ENCODE measurements around the gene GID4.

GID4 gene

DNA sequence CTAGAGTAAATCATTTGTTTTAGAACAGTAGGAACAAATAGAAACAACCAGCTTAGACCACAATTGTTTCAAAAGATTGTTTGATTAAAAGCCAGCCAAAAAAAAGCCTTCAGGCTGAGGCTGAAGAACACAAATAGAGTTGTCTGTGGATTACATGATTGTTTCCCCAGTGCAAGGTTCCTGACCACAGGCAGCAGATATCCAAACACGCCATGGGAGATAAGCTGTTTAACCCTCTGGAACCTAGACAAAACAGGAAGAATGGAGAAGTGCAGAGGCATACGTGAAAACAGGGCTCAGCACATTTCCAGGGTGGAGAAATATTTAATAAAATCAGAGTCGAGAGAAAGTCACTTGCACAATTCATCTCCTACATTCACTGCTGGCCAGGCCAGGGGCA is 21.2 kb upstream of the GID4 start:
- DNase-seq, result no peak

DNA sequence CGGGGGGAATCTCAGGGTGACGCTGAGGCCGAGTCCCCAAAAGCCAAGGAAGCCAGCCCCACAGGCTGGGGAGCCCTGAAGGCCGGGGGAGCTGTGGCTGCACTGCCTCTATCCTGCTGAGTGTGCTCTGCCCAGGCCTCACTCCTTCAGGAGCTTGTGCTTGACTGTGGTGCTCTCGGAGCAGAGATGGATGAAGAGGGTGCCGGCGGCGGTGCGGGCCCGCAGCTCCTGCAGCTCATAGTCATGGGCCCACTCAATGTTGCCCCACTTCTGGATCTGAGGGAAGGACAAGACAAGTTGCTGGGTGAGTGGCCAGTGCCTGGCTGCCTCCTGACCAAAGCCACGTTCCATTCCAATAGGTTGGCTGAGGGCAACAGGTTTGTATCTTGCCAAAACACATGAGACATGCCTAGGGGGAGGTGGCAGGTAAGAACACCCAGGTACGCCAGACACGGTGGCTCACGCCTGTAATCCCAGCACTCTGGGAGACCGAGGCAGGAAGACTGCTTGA is 20.7 kb upstream of the GID4 start:
- DNase-seq, result no peak

DNA sequence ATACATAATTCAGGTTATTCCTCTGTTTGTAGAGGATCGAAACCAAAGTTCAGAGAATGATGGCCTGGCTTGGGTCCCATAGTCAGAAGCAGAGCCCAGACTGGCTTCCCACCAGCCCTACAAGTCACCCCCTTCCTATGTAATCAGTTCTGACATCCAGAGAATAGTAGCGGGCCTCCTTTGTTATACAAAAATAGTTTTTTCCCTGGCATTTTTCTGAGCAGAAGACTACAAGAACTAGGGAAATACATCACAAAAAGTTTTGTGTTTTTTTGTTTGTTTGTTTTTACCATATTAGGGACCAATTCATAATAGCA is 19.4 kb upstream of the GID4 start:
- DNase-seq, result no peak

DNA sequence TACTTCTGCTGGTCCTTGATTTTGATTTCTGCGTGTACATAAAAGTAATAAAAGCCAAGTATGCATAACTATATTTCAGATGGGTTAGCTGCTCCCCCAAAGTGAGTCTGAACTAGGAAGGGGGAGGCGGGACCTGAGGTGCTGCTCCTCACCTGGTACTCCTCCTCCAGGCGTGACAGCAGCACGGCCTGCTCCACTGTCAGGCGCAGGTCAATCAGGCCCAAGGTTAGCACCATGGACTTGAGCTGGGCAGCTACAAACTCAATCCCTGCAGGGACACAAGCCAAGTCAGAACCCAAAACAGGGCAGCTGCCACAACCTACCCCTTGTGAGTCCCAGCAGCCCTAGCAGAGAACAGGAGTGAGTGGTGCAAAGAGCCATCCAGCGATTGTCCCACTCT is 18.2 kb upstream of the GID4 start:
- no peak for DNase-seq

DNA sequence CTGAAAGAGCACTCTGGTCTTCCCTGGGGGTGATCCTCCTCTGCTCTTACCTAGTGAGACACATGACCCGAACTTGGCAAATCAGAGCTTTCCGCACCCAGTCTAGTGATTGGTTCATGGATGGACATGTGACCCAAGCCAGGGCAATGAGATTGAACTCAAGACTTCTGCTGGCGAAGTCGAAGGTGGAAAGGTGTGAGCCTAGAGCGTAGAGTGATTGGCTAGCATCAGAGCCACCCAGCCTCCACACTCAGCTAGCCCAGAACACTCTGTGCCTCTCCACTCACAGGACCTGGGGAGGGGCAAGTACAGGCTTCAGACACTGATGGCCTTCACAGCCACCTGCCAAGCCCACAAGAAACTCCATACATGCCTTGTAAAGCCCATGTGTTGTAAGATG is 17.8 kb upstream of the GID4 start:
- no peak for DNase-seq

DNA sequence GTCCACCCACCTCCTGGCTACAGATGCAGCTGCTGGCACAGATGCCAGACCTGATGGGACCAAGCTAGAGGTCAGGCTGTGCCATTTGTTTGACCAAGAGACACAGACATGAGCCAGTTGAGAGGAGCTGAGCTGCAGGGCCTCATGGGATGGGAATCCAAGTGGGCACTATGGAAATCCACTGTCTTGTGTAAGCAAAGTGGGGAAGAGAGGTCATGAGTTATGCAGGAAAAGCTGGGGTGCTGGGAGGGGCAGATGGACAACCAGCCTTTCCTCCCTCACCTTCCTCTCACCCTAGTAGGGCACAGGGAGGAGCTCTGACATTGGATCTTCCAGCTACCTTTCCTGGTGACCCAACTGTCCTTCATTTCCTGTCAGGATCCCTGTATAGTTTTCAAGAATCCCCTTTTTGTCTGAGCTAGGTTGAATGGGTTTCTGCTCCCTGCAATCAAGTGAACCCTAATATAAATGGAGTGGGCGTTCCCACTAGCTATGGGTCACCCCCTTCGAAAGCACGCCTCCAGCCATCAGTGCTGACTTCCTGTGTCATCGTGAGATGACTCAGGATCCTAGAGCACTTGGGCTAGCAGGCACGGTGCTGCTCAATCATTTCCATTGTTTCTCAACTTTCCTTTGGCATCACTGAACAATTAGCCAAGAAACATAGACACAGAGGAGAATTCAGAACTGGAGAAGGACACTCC is 13.8 kb upstream of the GID4 start:
- DNase-seq, result no peak

DNA sequence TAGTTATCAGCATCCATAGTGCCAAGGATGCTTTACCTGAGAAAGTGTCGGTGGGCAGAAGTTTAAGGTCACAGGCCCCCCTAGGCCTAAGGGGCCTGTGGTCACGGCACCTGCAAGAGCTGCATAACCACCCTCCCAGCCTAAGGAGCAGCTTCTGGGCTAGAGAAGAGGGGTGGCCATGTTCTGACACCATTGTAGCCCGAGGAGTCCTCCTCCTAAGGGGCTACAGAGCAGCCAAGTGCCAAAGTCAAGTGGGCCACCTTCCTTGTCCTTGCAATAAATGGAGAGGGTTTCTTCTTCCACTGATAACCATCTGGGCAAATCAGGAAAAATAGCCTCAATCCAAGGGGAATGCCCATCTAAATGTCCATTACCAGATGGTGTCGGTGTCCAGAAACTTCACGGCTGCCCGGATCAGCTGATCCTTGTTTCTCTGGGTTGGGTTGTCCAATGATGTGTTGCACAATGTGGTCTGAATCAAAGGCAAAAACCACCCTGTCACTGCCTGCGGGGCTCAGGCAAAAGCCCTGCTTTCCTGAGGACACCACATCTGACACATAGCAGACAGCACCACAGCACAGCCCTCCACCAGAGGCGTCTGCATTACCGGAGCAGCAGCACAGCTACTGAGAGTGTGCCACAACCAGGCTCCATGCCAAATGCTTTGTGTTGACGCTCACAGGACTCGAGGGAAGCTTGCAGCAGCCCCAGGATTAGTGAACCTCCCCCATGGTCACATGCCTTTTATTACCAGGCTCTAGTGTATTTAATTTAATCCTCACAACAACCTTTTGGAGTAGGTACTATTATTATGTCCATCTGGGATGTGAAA is 13.0 kb upstream of the GID4 start:
- DNase-seq, result peak; percentile 92 to 96

DNA sequence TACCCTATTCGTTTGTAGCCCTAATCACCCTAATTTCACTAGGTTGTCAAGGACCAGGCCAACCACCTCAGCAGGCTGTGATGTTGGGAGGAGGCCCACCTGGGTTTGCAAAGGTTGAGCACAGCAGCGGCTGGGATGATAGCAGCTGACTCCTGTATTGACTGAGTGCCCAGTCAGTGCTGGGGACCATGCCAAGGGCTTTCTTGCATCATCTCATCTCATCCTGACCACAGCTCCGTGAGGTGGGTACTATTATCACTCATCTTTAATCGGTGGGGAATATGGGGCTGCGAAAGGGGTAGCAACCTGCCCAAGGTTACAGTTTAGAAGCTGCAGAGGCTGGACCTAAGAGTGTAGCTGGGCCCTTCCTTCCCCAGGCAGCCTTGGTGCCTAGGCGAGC is 11.9 kb upstream of the GID4 start:
- peak; percentile 75 to 85 for DNase-seq

DNA sequence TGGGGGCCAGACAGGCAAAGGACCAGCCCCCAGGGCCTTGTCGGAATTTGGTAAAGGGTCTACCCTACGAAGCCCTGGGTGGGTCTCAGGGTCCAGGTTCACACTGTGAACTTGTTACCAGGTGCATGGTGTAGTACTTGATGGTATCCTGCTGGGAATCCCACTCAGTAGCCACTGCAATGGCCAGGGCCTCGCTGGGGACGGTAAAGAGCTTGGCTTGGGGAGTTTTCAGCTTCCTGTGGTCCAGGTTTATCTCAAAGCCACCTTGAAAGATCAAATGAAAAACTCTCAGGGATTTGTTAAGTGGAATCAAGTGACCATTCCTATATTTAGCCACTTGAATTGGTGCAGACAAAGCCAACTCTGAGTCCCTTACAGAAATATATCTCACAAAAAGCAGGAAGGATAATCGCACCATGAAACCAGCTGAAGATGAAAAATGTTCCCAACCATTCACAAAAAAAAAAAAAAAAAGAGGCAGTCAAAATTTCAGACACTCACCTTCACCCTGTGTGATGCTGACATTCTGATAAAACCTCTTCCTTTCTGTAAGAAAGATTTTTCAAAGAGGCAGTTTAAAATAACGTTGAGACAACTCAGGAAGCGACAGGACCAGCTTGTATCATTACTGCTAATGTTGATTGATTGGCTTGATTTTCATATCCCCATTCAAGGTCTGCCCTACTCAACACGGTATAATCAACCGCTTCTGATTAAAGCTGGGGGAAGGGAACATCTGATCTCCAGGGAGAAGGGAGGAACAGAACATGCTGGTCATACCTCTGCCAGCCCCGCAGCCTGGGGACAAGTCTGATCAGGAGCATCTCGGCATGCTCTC is 10.9 kb upstream of the GID4 start:
- DNase-seq, result peak; percentile 65 to 78

DNA sequence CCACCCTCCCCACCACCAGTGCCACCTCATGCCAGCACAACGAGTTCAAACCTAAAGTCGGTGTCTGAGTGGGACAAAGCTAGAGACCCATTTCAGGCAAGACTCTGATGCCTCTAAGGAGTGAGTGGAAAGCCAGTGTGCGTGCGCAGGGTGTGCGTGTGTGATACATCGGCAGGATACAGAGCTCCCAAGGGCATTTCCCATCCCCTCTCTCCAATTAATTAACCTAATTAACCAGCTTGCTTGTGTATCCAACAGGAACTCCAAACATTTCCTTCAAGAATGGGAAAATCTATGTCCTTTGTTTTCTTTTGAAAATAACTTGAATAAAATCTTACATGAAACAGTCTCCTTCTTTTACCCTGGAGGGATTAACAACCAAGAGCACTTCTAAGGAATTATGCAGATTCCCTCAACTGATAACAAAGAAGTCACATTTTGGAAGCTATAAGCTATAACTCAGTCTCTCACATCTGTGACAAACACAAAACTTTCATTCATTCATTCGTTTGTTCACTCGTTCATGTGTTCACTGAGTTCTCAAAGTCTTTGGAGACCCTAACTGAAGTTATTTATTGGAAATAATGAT is 10.2 kb upstream of the GID4 start:
- DNase-seq, result peak in 1 of 2 experiments; percentile 68

DNA sequence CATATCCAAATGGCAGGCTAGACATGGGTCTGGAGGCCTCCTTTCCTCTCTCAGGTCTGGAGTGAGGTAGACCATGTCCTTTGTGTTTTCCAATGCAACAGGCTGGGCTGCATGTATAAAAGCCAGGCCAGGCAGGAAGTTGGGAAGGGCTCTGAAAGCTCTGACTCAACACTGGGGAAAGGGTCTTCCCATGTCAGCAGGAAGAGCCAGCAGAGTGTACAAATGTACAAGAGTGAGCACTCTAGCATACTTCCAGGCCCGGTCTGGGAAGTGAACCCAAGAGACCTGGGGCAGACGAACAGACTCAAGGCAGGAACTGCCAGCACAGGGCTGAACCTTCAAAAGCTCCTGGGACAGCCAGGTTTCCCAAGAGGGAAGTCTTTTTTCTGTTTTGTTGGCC is 7.3 kb upstream of the GID4 start:
- DNase-seq, result no peak

DNA sequence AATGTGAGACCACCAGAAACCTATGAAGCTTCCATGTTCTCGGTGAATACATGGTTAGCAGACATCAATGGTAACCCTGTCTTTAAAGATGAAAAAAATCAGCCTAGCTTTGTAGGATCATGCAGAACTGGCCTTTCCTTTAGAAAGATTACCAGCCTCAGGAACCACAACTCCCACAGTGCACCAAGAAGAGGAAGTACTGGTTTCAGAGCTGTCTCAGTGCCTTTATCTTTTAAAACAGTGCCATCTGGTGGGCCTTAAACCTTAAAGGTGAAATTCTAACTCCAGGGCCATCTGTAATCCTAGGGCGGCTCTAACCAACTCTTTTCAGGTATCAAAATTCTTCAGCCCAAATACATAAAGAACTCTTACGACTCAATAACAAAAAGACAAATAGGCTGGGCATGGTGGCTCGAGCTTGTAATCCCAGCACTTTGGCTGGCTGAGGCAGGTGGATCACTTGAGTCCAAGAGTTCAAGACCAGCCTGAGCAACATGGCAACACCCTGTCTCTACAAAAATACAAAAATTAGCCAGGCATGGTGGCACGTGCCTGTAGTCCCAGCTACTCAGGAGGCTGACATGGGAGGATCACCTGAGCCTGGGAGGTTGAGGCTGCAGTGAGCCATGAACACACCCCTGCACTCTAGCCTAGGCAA is 5.6 kb upstream of the GID4 start:
- peak; percentile 92 to 96 for DNase-seq

DNA sequence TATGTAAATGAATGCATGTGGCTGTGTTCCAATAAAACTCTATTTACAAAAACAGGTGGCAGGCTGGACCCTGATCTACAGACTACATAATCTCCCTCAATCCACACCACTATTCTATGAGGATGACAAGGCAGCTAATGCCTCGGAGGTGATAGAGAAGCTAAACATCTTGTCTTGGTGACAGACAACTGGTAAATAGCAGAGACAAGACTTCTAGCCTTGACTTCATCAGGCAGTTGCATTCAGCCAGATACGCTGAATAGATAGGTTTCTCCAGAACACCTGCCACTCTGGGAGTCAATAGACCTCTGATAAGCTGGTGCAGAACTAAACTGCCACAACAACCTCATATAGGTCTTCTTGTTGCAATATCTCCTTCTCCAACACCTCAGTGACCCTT is 3.5 kb upstream of the GID4 start:
- DNase-seq, result no peak

DNA sequence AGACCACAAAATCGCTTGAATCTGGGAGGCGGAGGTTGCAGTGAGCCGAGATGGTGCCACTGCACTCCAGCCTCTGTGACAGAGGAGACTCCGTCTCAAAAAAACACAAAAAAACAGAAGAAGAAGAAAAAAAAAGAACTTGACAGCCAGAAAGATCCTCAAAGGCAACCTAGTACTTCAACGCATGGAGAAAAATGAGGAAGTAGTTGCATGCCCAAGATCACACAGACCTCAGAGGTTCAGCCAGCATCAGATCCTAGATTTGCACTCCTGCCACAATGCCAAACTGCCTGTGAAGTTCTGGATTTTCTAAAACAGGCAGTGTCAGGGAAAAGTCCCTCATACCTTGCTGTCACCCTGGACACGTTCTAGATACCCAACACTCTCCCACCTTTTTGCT is 1.7 kb upstream of the GID4 start:
- DNase-seq, result no peak

DNA sequence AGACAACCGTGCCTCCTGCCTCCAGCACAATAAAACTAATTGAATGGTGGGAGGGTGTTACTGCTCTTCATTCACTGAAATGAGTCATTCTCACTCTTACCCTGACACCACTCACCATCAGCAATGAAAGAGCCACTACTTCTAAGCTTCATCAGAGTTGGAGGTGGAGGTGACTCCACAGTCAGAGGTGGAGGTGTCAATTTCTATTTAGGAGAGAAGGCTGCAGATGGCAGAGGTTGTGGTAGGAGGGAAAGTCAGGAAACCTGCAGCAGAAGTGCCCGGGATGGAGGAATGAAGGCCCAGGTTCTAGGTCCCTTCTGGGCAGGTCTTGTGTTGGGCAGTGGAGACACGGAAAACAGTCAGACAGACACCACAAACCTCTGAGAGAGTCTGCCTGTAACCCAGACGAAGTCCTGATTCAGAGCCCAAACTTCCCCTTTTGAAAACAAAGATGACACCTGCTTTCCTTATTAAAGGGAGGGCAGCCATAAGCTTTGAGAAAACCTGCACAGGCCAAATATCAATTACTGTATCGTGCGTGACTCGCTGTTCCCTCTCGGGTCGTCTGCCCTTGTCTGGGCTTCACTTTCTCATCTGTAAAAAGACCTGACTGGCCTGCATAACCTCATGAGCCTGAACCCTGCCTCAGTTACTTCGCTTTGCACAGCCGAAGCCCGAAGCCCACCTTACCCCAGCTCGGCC is 908 bp upstream of the GID4 start:
- DNase-seq, result no peak

DNA sequence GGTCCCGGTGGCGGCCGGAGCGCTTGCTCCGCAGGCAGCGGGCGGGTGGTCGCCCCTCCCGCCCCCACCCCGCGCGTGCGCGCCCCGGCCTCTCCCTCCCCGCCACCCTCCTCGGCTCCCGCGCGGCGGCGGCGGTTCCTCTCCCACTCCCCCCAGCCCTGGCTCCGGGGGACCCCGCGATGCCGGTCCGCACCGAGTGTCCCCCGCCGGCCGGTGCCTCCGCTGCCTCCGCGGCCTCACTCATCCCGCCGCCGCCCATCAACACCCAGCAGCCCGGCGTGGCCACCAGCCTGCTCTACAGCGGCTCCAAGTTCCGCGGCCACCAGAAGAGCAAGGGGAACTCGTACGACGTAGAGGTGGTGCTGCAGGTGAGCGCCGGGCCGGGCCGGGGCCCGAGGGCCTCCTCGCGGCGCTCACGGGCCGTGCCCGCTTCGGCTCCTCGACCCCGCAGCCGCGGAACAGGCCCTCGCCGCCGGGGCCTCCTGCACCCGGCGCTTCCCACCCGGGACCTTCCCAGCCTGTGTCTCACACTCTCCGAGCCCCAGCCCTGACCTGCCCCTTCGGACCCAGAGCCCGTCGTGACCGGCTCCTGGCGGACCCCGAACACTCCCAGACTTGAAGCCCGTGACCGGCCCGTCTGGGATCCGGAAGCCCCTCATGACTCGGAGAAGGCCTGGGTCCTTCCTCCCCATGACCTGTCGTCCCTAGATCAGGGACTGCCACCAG is 490 bp downstream of the GID4 start:
- peak in 1 of 2 experiments; percentile 64 for DNase-seq

DNA sequence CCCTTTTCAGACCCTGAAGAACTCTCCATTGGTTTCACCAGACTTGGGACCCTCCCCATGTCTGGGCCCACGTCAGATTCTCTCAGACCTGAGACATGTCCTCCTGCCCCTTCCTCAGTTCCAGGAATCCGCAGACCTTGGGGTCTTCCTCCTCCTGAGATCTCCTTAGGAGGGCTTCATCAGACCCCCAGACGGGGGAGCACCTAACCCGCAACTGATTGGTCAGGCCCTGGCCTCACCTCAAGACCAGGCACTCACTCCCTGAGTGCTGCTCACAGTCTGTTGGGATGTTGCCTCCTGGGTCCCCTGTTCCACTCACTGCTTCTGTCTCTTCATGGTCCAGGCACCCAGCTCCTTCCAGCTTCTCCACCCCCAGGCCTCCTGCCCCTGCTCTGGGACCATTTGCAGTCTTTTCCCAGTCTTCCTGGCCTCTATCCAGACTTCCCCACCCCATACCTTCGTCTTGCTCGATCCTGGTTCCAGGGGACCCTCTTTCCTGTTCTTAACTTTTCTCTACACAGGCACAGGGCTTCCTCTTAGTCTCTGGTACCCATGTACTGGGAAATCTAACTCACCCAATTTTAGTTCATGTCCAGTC is 1.2 kb downstream of the GID4 start:
- no peak for DNase-seq

DNA sequence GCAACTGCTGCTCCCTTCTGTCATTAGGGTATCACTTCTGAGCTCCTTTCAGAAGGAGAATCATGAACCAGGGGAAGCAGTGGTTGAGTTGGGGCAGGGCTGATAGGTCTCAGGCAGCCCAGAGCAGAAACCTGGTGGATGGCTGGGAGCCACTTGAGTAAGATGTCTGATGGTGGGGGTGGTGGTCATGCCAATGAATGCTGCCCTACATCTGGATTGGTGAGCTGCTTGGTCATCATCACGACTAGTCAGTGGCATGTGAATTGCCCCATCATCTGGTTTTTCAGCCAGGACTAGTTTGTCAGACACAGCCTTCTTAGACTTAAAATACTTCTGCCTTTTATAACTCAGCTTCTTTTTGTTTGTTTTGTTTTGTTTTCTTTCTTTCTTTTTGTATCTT is 2.6 kb downstream of the GID4 start:
- DNase-seq, result no peak

DNA sequence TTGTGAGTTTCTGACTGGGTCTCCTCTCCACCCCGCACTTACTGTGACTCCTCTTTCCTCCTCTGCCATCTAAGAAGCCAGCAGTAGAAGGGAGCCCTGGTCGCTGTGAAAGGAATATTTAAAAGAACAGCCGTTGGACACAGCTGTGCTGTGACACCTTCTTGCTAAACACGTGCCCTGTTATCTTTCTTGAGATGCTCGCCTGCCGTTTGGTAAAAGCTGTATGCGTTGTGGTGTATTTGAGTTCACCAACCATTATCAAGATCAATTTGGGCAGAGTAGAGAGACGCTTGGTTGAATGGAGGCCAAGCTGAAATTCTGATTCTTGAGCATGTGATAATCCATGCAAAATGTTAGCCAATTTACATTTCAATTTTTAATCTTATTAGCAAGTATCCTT is 3.8 kb downstream of the GID4 start:
- DNase-seq, result no peak

DNA sequence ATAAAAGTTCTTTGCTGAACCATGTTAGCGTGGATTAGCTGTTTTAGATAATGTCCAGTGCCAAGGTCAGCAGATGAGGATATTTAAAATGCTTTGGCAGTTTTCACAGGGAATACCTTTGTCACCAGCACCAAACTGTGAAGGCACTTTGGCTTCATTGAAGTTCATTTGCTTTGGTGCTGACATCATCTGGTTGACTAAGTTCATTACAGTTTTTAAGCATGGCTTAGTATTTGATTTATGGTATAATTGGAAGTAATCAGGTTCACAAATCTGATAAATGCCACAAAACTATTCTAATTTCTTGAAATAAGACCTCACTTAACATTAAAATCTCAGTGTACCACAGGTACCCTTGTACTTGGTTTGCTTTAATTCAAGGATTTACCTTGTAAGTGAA is 4.3 kb downstream of the GID4 start:
- no peak for DNase-seq

DNA sequence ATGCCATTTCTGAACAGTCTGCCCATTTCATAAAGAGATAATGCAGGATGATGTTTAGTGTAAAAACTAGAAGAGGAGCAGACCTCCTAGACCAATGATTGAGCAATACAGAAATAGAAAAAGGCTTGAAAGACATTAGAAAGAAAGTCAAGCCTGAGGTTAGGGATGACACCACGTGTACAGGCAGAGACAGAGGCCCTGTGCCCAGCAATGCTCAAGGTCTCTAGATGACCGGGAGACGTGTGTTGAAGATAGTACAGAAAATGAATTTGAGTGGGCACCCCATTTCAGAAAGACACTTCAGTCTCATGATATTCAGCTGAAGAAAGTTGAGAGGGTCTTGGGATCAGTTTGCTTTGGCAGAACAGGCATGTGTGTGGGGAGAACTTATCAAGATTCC is 5.4 kb downstream of the GID4 start:
- DNase-seq, result no peak

All from SHP77 (cell line).